OCI-LY1 (cell line): Measurements from ENCODE around the gene SERPINB12.

Experiments
- H2AFZ ChIP-seq: fragments of 200-600 bp; sonication (generic), shearing (Covaris generic); 2 replicates; pipeline ENCODE4 v1.6.0; 2014; ENCODE audit warnings: antibody characterized with exemption, mild to moderate bottlenecking, low read length
- H3F3A ChIP-seq: fragments of 200-600 bp; sonication (generic), shearing (Covaris generic); 2 replicates; pipeline ENCODE4 v1.6.0; 2014; ENCODE audit warnings: mild to moderate bottlenecking, antibody characterized with exemption, low read length, moderate library complexity; ENCODE audit not compliant: insufficient read depth
- H3K27ac ChIP-seq: fragments of 200-600 bp; sonication (generic); 2 replicates; pipeline ENCODE4 v1.5.1; 2014; ENCODE audit warnings: low read length, mixed run types, mild to moderate bottlenecking, low read depth; ENCODE audit not compliant: poor library complexity, severe bottlenecking
- H3K27me3 ChIP-seq: fragments of 200-600 bp; sonication (generic); 2 replicates; pipeline ENCODE4 v1.6.0; 2014; ENCODE audit warnings: antibody characterized with exemption, mild to moderate bottlenecking, low read length, moderate library complexity; ENCODE audit not compliant: insufficient read depth
- H3K36me3 ChIP-seq: fragments of 200-600 bp; sonication (generic); 2 replicates; pipeline ENCODE4 v1.6.1; 2014; ENCODE audit warnings: mild to moderate bottlenecking, antibody characterized with exemption, low read length, moderate library complexity, mixed read lengths; ENCODE audit not compliant: insufficient read depth
- H3K4me1 ChIP-seq: fragments of 200-600 bp; sonication (generic); 2 replicates; pipeline ENCODE4 v1.5.1; 2014; ENCODE audit warnings: mild to moderate bottlenecking, low read length, moderate library complexity; ENCODE audit not compliant: insufficient read depth, severe bottlenecking
- H3K4me2 ChIP-seq: fragments of 200-600 bp; sonication (generic), shearing (Covaris generic); 2 replicates; pipeline ENCODE4 v1.6.1; 2014; ENCODE audit warnings: low read length
- H3K4me3 ChIP-seq: fragments of 200-600 bp; sonication (generic); 2 replicates; pipeline ENCODE4 v1.5.1; 2014; ENCODE audit warnings: low read length, low read depth, mild to moderate bottlenecking, mixed read lengths; ENCODE audit not compliant: poor library complexity, severe bottlenecking
- H3K79me2 ChIP-seq: fragments of 200-600 bp; shearing (Covaris generic); 2 replicates; pipeline ENCODE4 v1.6.1; 2016; ENCODE audit warnings: mixed run types, low read length, mixed read lengths; ENCODE audit not compliant: insufficient read depth
- H3K9ac ChIP-seq: fragments of 200-600 bp; sonication (generic), shearing (Covaris generic); 2 replicates; pipeline ENCODE4 v1.6.1; 2014; ENCODE audit warnings: mild to moderate bottlenecking, low read length, mixed read lengths
- H3K9me2 ChIP-seq: fragments of 200-600 bp; sonication (generic), shearing (Covaris generic); 2 replicates; pipeline ENCODE4 v1.6.1; 2014; ENCODE audit warnings: low read depth, mild to moderate bottlenecking, low read length, mixed read lengths
- H3K9me3 ChIP-seq: fragments of 200-600 bp; shearing (Covaris generic); 2 replicates; pipeline ENCODE4 v1.6.1; 2014; ENCODE audit warnings: low read length, mixed read lengths
- H4K20me1 ChIP-seq: fragments of 200-600 bp; sonication (generic), shearing (Covaris generic); 2 replicates; pipeline ENCODE4 v1.6.0; 2016; ENCODE audit warnings: mild to moderate bottlenecking, low read length; ENCODE audit not compliant: insufficient read depth
- CTCF ChIP-seq: fragments of 200-600 bp; sonication (generic), shearing (Covaris generic); IDR thresholded peaks from 2 replicates; pipeline ENCODE4 v1.5.1; 2017; ENCODE audit warnings: mild to moderate bottlenecking, antibody characterized with exemption, low read length, moderate library complexity, mixed read lengths
- EZH2 ChIP-seq: fragments of 200-600 bp; sonication (generic), shearing (Covaris generic); IDR thresholded peaks from 2 replicates; pipeline ENCODE4 v1.8.0; 2017; ENCODE audit warnings: borderline replicate concordance, mixed run types, mild to moderate bottlenecking, antibody characterized with exemption, low read length, moderate library complexity, mixed read lengths

The SERPINB12 gene

GRCh38 chr18:63527251-63527650 is 14.9 kb upstream of the SERPINB12 start:
- H3K9ac ChIP-seq, result no peak overlapping the region
- no peaks in the 10 kb centered on the region for H4K20me1 ChIP-seq
- no peaks in the 10 kb centered on the region for H3K27me3 ChIP-seq
- H3K9me3 ChIP-seq, result no peaks in the 10 kb centered on the region
- no peaks in the 10 kb centered on the region for H3K4me1 ChIP-seq
- no peak overlapping the region for H3K27ac ChIP-seq
- H2AFZ ChIP-seq, result no peak overlapping the region
- no peak for TF ChIP-seq EZH2
- TF ChIP-seq CTCF, result no peak
- H3K9me2 ChIP-seq, result no peaks in the 10 kb centered on the region
- H3K79me2 ChIP-seq, result no peaks in the 10 kb centered on the region
- H3K4me3 ChIP-seq, result no peak overlapping the region
- H3K36me3 ChIP-seq, result no peaks in the 10 kb centered on the region
- H3K4me2 ChIP-seq, result no peak overlapping the region
- no peaks in the 10 kb centered on the region for H3F3A ChIP-seq

- Histone ChIP-seq H3K27ac (no peak overlapping the region), H3K36me3 (no peaks in the 10 kb centered on the region), H4K20me1 (no peaks in the 10 kb centered on the region), H3K4me2 (no peak overlapping the region), H3K9ac (no peak overlapping the region), H3K4me3 (no peak overlapping the region), H3K79me2 (no peaks in the 10 kb centered on the region), H3K9me2 (no peaks in the 10 kb centered on the region), H3F3A (no peaks in the 10 kb centered on the region), H3K27me3 (no peaks in the 10 kb centered on the region), H2AFZ (no peak overlapping the region), H3K9me3 (no peaks in the 10 kb centered on the region), H3K4me1 (no peaks in the 10 kb centered on the region)
- TF ChIP-seq EZH2, result no peak
- no peak for TF ChIP-seq CTCF
Measured at GRCh38 chr18:63528863-63529492, 13.2 kb upstream of the SERPINB12 start.

- H4K20me1 ChIP-seq, result no peaks in the 10 kb centered on the region
- no peak overlapping the region for H3K27ac ChIP-seq
- H3K9me2 ChIP-seq, result no peaks in the 10 kb centered on the region
- H3K4me2 ChIP-seq, result no peak overlapping the region
- TF ChIP-seq CTCF (no peak), EZH2 (no peak)
- no peak overlapping the region for H2AFZ ChIP-seq
- H3K9ac ChIP-seq, result no peak overlapping the region
- no peaks in the 10 kb centered on the region for H3K9me3 ChIP-seq
- H3K4me1 ChIP-seq, result no peaks in the 10 kb centered on the region
- H3F3A ChIP-seq, result no peaks in the 10 kb centered on the region
- H3K4me3 ChIP-seq, result no peak overlapping the region
- no peaks in the 10 kb centered on the region for H3K27me3 ChIP-seq
- H3K36me3 ChIP-seq, result no peaks in the 10 kb centered on the region
- no peaks in the 10 kb centered on the region for H3K79me2 ChIP-seq
Measured at GRCh38 chr18:63532471-63532870, 9.7 kb upstream of the SERPINB12 start.
